WTC11 (cell line): ENCODE data around the gene SREK1IP1. TPM values are rescaled to one million over a fixed set of nuclear protein-coding genes. Genes with fewer than 3 reads are reported as not detected.

ENCODE experiments used
- ATAC-seq: fragments of 200-7000 bp; cut with Tn5 transposase; 2 replicates; pipeline ENCODE4 v1.10.0; 2021; ENCODE audit warnings: mild to moderate bottlenecking, moderate library complexity
- CTCF ChIA-PET: fragments of 300-600 bp; sonication (Branson Sonifier 250); formaldehyde crosslinking; loops from one replicate; lab custom pipeline; 2021; ENCODE audit warnings: antibody characterized with exemption; lab: Charles Lee
- POLR2A ChIA-PET: fragments of 350-600 bp; sonication (Branson Sonifier 250); formaldehyde crosslinking; loops from one replicate; lab custom pipeline; 2021; ENCODE audit warnings: antibody characterized with exemption; lab: Charles Lee
- DNase-seq: peaks from one replicate; pipeline ENCODE4 v3.0.0; 2021; ENCODE audit warnings: low spot score
- H3K27ac Mint-ChIP-seq: 2 replicates; pipeline ENCODE4 v1.8.0; 2021; ENCODE audit warnings: mixed read lengths
- H3K27me3 Mint-ChIP-seq: 2 replicates; pipeline ENCODE4 v1.8.0; 2021; ENCODE audit warnings: low read depth, mild to moderate bottlenecking, moderate library complexity, mixed read lengths
- H3K36me3 Mint-ChIP-seq: 2 replicates; pipeline ENCODE4 v1.8.0; 2021; ENCODE audit warnings: mixed read lengths
- H3K4me1 Mint-ChIP-seq: 2 replicates; pipeline ENCODE4 v1.8.0; 2022; ENCODE audit warnings: mixed read lengths
- H3K4me3 Mint-ChIP-seq: 2 replicates; pipeline ENCODE4 v1.8.0; 2021; ENCODE audit warnings: mild to moderate bottlenecking, moderate library complexity, mixed read lengths
- H3K9me3 Mint-ChIP-seq: 2 replicates; pipeline ENCODE4 v1.8.0; 2021; ENCODE audit warnings: mixed read lengths
- ATF2 ChIP-seq: sonication (generic); formaldehyde crosslinking; IDR thresholded peaks from 2 replicates; pipeline ENCODE4 v1.8.1; 2022; ENCODE audit warnings: low read depth, missing genetic modification reagents, borderline replicate concordance
- CREM ChIP-seq: sonication (generic); formaldehyde crosslinking; IDR thresholded peaks from 2 replicates; pipeline ENCODE4 v1.8.1; 2022; ENCODE audit warnings: mild to moderate bottlenecking, missing genetic modification reagents, moderate library complexity
- ELF4 ChIP-seq: sonication (generic); formaldehyde crosslinking; IDR thresholded peaks from 2 replicates; pipeline ENCODE4 v1.8.1; 2022; ENCODE audit warnings: low read depth, mild to moderate bottlenecking, moderate library complexity, missing genetic modification reagents
- ERG ChIP-seq: fragments of 250-450 bp; sonication (Bioruptor Pico); IDR thresholded peaks from 2 replicates; pipeline ENCODE4 v1.8.0; 2021; ENCODE audit warnings: mild to moderate bottlenecking
- ETV6 ChIP-seq: sonication (generic); formaldehyde crosslinking; IDR thresholded peaks from 2 replicates; pipeline ENCODE4 v1.8.1; 2022; ENCODE audit warnings: mild to moderate bottlenecking, missing genetic modification reagents
- FOXJ3 ChIP-seq: sonication (generic); formaldehyde crosslinking; IDR thresholded peaks from 2 replicates; pipeline ENCODE4 v1.9.0; 2021; ENCODE audit warnings: missing genetic modification reagents, mild to moderate bottlenecking, borderline replicate concordance
- HMGA2 ChIP-seq: fragments of 250-450 bp; sonication (Bioruptor Pico); IDR thresholded peaks from 2 replicates; pipeline ENCODE4 v1.4.0; 2021; ENCODE audit warnings: mild to moderate bottlenecking, moderate library complexity
- JUN ChIP-seq: sonication (generic); formaldehyde crosslinking; IDR thresholded peaks from 2 replicates; pipeline ENCODE4 v1.8.0; 2023; ENCODE audit warnings: mild to moderate bottlenecking, missing genetic modification reagents
- NR1H2 ChIP-seq: sonication (generic); formaldehyde crosslinking; IDR thresholded peaks from 2 replicates; pipeline ENCODE4 v1.9.0; 2021; ENCODE audit warnings: mild to moderate bottlenecking, moderate library complexity, missing genetic modification reagents
- PRRX2 ChIP-seq: fragments of 250-450 bp; sonication (Bioruptor Pico); IDR thresholded peaks from 2 replicates; pipeline ENCODE4 v1.8.0; 2021; ENCODE audit warnings: mild to moderate bottlenecking
- SMAD3 ChIP-seq: sonication (generic); formaldehyde crosslinking; IDR thresholded peaks from 2 replicates; pipeline ENCODE4 v1.8.0; 2022; ENCODE audit warnings: missing genetic modification reagents, mild to moderate bottlenecking, borderline replicate concordance
- TCF7 ChIP-seq: sonication (generic); formaldehyde crosslinking; IDR thresholded peaks from 2 replicates; pipeline ENCODE4 v1.8.0; 2022; ENCODE audit warnings: mild to moderate bottlenecking, low read depth, missing genetic modification reagents, moderate library complexity
- TEAD4 ChIP-seq: sonication (generic); formaldehyde crosslinking; IDR thresholded peaks from 2 replicates; pipeline ENCODE4 v1.8.0; 2022; ENCODE audit warnings: mild to moderate bottlenecking, missing genetic modification reagents
- ZBTB21 ChIP-seq: sonication (generic); formaldehyde crosslinking; IDR thresholded peaks from 2 replicates; pipeline ENCODE4 v1.8.1; 2023; ENCODE audit warnings: mild to moderate bottlenecking, missing genetic modification reagents, borderline replicate concordance
- ZMAT4 ChIP-seq: fragments of 250-450 bp; sonication (Bioruptor Pico); IDR thresholded peaks from 2 replicates; pipeline ENCODE4 v1.9.0; 2021; ENCODE audit warnings: mild to moderate bottlenecking
- ZNF263 ChIP-seq: sonication (generic); formaldehyde crosslinking; IDR thresholded peaks from 2 replicates; pipeline ENCODE4 v1.8.1; 2022; ENCODE audit warnings: low read depth, mild to moderate bottlenecking, moderate library complexity, missing genetic modification reagents
- ZNF512 ChIP-seq: sonication (generic); formaldehyde crosslinking; IDR thresholded peaks from 2 replicates; pipeline ENCODE4 v1.8.1; 2022; ENCODE audit warnings: missing genetic modification reagents, borderline replicate concordance
- ZNF532 ChIP-seq: fragments of 250-450 bp; sonication (Bioruptor Pico); IDR thresholded peaks from 2 replicates; pipeline ENCODE4 v1.9.0; 2021; ENCODE audit warnings: mild to moderate bottlenecking, borderline replicate concordance
- ZNF671 ChIP-seq: fragments of 250-450 bp; sonication (Bioruptor Pico); IDR thresholded peaks from 2 replicates; pipeline ENCODE4 v1.8.0; 2021; ENCODE audit warnings: mild to moderate bottlenecking
- total RNA-seq: library from RNA; stranded (reverse); gene quantifications from 3 replicates; pipeline ENCODE4 v1.2.3, GENCODE V29; 2021
- TF ChIP-seq, protein P1 (sequence below): fragments of 250-450 bp; sonication (Bioruptor Pico); IDR thresholded peaks from 2 replicates; pipeline ENCODE4 v2.1.2; 2022; ENCODE audit warnings: mild to moderate bottlenecking, moderate library complexity
- TF ChIP-seq, protein P2 (sequence below): sonication (generic); formaldehyde crosslinking; IDR thresholded peaks from 2 replicates; pipeline ENCODE4 v1.8.0; 2023; ENCODE audit warnings: missing genetic modification reagents
- TF ChIP-seq, protein P3 (sequence below): sonication (generic); formaldehyde crosslinking; IDR thresholded peaks from 2 replicates; pipeline ENCODE4 v1.8.1; 2022; ENCODE audit warnings: mild to moderate bottlenecking, missing genetic modification reagents, moderate library complexity, borderline replicate concordance

The SREK1IP1 gene
- total RNA-seq, 1 experiment from 2014 or later = 26.2 TPM

GRCh38 chr5:64744914-64745313, 23.6 kb downstream of the SREK1IP1 start (continued):
- TF ChIP-seq ZNF532 (CRISPR knock-in tag) (no peak), ZBTB21 (no peak), ZNF263 (CRISPR knock-in tag) (no peak), ERG (CRISPR knock-in tag) (no peak), ZMAT4 (CRISPR knock-in tag) (no peak), NR1H2 (no peak), TEAD4 (CRISPR knock-in tag) (no peak)
- TF ChIP-seq, protein P1, sequence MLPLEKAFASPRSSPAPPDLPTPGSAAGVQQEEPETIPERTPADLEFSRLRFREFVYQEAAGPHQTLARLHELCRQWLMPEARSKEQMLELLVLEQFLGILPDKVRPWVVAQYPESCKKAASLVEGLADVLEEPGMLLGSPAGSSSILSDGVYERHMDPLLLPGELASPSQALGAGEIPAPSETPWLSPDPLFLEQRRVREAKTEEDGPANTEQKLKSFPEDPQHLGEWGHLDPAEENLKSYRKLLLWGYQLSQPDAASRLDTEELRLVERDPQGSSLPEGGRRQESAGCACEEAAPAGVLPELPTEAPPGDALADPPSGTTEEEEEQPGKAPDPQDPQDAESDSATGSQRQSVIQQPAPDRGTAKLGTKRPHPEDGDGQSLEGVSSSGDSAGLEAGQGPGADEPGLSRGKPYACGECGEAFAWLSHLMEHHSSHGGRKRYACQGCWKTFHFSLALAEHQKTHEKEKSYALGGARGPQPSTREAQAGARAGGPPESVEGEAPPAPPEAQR (CRISPR knock-in tag) = no peak

- peaks cover 22% of the 10 kb centered on the region for H3K4me1 Mint-ChIP-seq
- peaks cover 14% of the 10 kb centered on the region for H3K36me3 Mint-ChIP-seq
- CTCF ChIA-PET = no interaction called here
- DNase-seq = no peak
- no peaks in the 10 kb centered on the region for H3K27me3 Mint-ChIP-seq
- TF ChIP-seq HMGA2 (CRISPR knock-in tag) = no peak
- TF ChIP-seq, protein P2, sequence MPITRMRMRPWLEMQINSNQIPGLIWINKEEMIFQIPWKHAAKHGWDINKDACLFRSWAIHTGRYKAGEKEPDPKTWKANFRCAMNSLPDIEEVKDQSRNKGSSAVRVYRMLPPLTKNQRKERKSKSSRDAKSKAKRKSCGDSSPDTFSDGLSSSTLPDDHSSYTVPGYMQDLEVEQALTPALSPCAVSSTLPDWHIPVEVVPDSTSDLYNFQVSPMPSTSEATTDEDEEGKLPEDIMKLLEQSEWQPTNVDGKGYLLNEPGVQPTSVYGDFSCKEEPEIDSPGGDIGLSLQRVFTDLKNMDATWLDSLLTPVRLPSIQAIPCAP (CRISPR knock-in tag) = no peak
- no peak for TF ChIP-seq JUN (CRISPR knock-in tag)
- no peak for TF ChIP-seq ATF2 (CRISPR knock-in tag)
- no peak for TF ChIP-seq ETV6 (CRISPR knock-in tag)
- TF ChIP-seq CREM (CRISPR knock-in tag) = no peak
- TF ChIP-seq FOXJ3 (CRISPR knock-in tag) = no peak
- no peak for TF ChIP-seq ZNF512
- no peak for TF ChIP-seq ZNF263 (CRISPR knock-in tag)
- no peak for TF ChIP-seq PRRX2 (CRISPR knock-in tag)
- no peak for TF ChIP-seq ZNF671 (CRISPR knock-in tag)
- no peak for TF ChIP-seq ELF4 (CRISPR knock-in tag)
- no peak for TF ChIP-seq SMAD3 (CRISPR knock-in tag)
- TF ChIP-seq TCF7 (CRISPR knock-in tag) = no peak
- TF ChIP-seq, protein P3, sequence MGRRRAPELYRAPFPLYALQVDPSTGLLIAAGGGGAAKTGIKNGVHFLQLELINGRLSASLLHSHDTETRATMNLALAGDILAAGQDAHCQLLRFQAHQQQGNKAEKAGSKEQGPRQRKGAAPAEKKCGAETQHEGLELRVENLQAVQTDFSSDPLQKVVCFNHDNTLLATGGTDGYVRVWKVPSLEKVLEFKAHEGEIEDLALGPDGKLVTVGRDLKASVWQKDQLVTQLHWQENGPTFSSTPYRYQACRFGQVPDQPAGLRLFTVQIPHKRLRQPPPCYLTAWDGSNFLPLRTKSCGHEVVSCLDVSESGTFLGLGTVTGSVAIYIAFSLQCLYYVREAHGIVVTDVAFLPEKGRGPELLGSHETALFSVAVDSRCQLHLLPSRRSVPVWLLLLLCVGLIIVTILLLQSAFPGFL (CRISPR knock-in tag) = no peak
- TF ChIP-seq, all 79 proteins: peak for 0
- Mint-ChIP-seq H3K9me3 (peaks cover under 1% of the 10 kb centered on the region; the same call in 1 of the 2 replicates), H3K4me3 (no peak overlapping the region), H3K27ac (no peak overlapping the region)
- POLR2A ChIA-PET = no interaction called here
- no peak for ATAC-seq
These were observed 25.7 kb downstream of the SREK1IP1 start for GRCh38 chr5:64742821-64743220.
